K562 (cell line): Measurements from ENCODE around the gene PRDX2. TPM values are rescaled to one million over a fixed set of nuclear protein-coding genes. Genes with fewer than 3 reads are reported as not detected.
A peak's percentile ranks its signal among the peaks of the same experiment; 100 is the strongest.

ENCODE experiments used
- BMI1 ChIP-seq: fragments of 150-350 bp; IDR thresholded peaks from 2 replicates; pipeline ENCODE4 v1.6.1; 2014; ENCODE audit warnings: low read length
- CTBP1 ChIP-seq: fragments of 450-650 bp; IDR thresholded peaks from 2 replicates; pipeline ENCODE4 v1.6.1; 2016; ENCODE audit warnings: borderline replicate concordance
- DMBX1 ChIP-seq: fragments of 250-450 bp; sonication (Bioruptor Pico); IDR thresholded peaks from 2 replicates; pipeline ENCODE4 v1.8.0; 2022; ENCODE audit warnings: inconsistent platforms, mild to moderate bottlenecking, moderate library complexity, borderline replicate concordance
- ETV6 ChIP-seq, 3 experiments: fragments of 150-350 bp in 1 of 3; sonication (generic) in 1 of 3; formaldehyde crosslinking in 1 of 3; IDR thresholded peaks; 2 replicates each; pipeline versions ENCODE4 v1.6.1 to v1.8.0; 2014 to 2022; ENCODE audit warnings: borderline replicate concordance in 2 of 3, low read depth in 2 of 3, antibody characterized with exemption in 1 of 3, low read length in 1 of 3, mild to moderate bottlenecking in 1 of 3, missing genetic modification reagents in 1 of 3
- FOXP1 ChIP-seq: sonication (generic); formaldehyde crosslinking; IDR thresholded peaks from 2 replicates; pipeline ENCODE4 v1.8.0; 2022; ENCODE audit warnings: mild to moderate bottlenecking, missing genetic modification reagents
- ILF3 ChIP-seq: fragments of 450-650 bp; IDR thresholded peaks from 2 replicates; pipeline ENCODE4 v1.6.1; 2018; ENCODE audit warnings: antibody characterized with exemption, mild to moderate bottlenecking, moderate library complexity, borderline replicate concordance
- IRF2 ChIP-seq: sonication (generic); formaldehyde crosslinking; IDR thresholded peaks from 2 replicates; pipeline ENCODE4 v1.8.1; 2022; ENCODE audit warnings: mild to moderate bottlenecking, missing genetic modification reagents
- KDM2B ChIP-seq: fragments of 250-450 bp; sonication (Bioruptor Pico); IDR thresholded peaks from 2 replicates; pipeline ENCODE4 v1.8.0; 2021; ENCODE audit warnings: mild to moderate bottlenecking, moderate library complexity
- MYBL2 ChIP-seq, 2 experiments: fragments of 450-650 bp in 1 of 2; sonication (generic) in 1 of 2; formaldehyde crosslinking in 1 of 2; IDR thresholded peaks; 2 replicates each; pipeline versions ENCODE4 v1.6.1 to v1.8.1; 2017 to 2022; ENCODE audit warnings: borderline replicate concordance in 1 of 2, inconsistent platforms in 1 of 2, low read depth in 1 of 2, mild to moderate bottlenecking in 1 of 2, missing genetic modification reagents in 1 of 2, moderate library complexity in 1 of 2
- NEUROD1 ChIP-seq: fragments of 150-350 bp; IDR thresholded peaks from 2 replicates; pipeline ENCODE4 v1.6.1; 2014; ENCODE audit warnings: borderline replicate concordance, low read length, low read depth; ENCODE audit not compliant: partially characterized antibody
- NFE2 ChIP-seq: IDR thresholded peaks from 2 replicates; pipeline ENCODE4 v1.6.1; 2014; ENCODE audit warnings: antibody characterized with exemption, low read depth
- SREBF2 ChIP-seq: sonication (generic); formaldehyde crosslinking; IDR thresholded peaks from 2 replicates; pipeline ENCODE4 v1.4.0; 2020; ENCODE audit warnings: mild to moderate bottlenecking, missing genetic modification reagents
- TSC22D4 ChIP-seq: fragments of 450-650 bp; IDR thresholded peaks from 2 replicates; pipeline ENCODE4 v1.6.1; 2016; ENCODE audit warnings: missing genetic modification characterization, missing biosample characterization, control low read depth
- ZBTB7A ChIP-seq: IDR thresholded peaks from 2 replicates; pipeline ENCODE4 v1.6.1; 2011; ENCODE audit warnings: low read depth, mild to moderate bottlenecking, low read length, moderate library complexity, borderline replicate concordance; ENCODE audit not compliant: control insufficient read depth
- ZFX ChIP-seq: sonication (generic); formaldehyde crosslinking; IDR thresholded peaks from 2 replicates; pipeline ENCODE4 v1.8.0; 2022; ENCODE audit warnings: mild to moderate bottlenecking, missing genetic modification reagents, moderate library complexity
- ZNF263 ChIP-seq: sonication (generic); formaldehyde crosslinking; IDR thresholded peaks from 2 replicates; pipeline ENCODE4 v1.8.0; 2022; ENCODE audit warnings: mild to moderate bottlenecking, missing genetic modification reagents, borderline replicate concordance
- ZNF347 ChIP-seq: fragments of 450-650 bp; formaldehyde crosslinking; IDR thresholded peaks from 2 replicates; pipeline ENCODE4 v1.4.0; 2020; ENCODE audit warnings: low read depth, mild to moderate bottlenecking, moderate library complexity
- polyA plus RNA-seq, 8 experiments: library from polyadenylated mRNA; depleted of rRNA in 4 of 8; stranded (reverse) in 5 of 8; unstranded in 3 of 8; fragments of >200 nt; fragmentation: Nextera tagmentation in 2 of 8; fragmentation: Illumina TruSeq in 1 of 8; extraction: Ambion mirVana in 2 of 8; extraction: Trizol in 1 of 8; gene quantifications; 2 replicates each; pipeline versions ENCODE4 v1.2.1 to v1.2.3, GENCODE V29; 2011 to 2014; ENCODE audit warnings: inconsistent platforms in 1 of 8, missing spikeins in 1 of 8
- total RNA-seq, 7 experiments: library from RNA; depleted of rRNA in 6 of 7; stranded (reverse); fragments of >200 nt in 6 of 7; fragmentation: Illumina TruSeq in 2 of 7; extraction: Trizol in 2 of 7; gene quantifications; 2 replicates each; pipeline versions ENCODE4 v1.2.1 to v1.2.3, GENCODE V29; 2011 to 2021; ENCODE audit warnings: low replicate concordance in 1 of 7
- TF ChIP-seq, protein P1 (sequence below), 2 experiments: IDR thresholded peaks; 2 replicates each; pipeline ENCODE4 v1.6.1; 2011; ENCODE audit warnings: borderline replicate concordance in 1 of 2, control low read depth in 1 of 2, low read depth in 1 of 2, low read length in 1 of 2, mild to moderate bottlenecking in 1 of 2, mixed read lengths in 1 of 2, moderate library complexity in 1 of 2; ENCODE audit not compliant: insufficient read depth in 1 of 2, insufficient read length in 1 of 2, poor library complexity in 1 of 2, severe bottlenecking in 1 of 2; ENCODE audit errors: extremely low read depth in 1 of 2
- TF ChIP-seq, protein P2 (sequence below): fragments of 450-650 bp; IDR thresholded peaks from 2 replicates; pipeline ENCODE4 v1.6.1; 2018; ENCODE audit not compliant: partially characterized antibody
- TF ChIP-seq, protein P3 (sequence below): fragments of 450-650 bp; conservative IDR thresholded peaks from 2 replicates; pipeline ENCODE4 v1.6.1; 2016; ENCODE audit warnings: missing genetic modification characterization, low read depth, mild to moderate bottlenecking, missing compliant biosample characterization, moderate library complexity

The PRDX2 gene
- total and polyA plus RNA-seq, 9 of the 15 experiments (the other 6 are each of a cell fraction or from before 2014, with no cell fraction given): 206 to 1,183 (median 415) TPM

DNA sequence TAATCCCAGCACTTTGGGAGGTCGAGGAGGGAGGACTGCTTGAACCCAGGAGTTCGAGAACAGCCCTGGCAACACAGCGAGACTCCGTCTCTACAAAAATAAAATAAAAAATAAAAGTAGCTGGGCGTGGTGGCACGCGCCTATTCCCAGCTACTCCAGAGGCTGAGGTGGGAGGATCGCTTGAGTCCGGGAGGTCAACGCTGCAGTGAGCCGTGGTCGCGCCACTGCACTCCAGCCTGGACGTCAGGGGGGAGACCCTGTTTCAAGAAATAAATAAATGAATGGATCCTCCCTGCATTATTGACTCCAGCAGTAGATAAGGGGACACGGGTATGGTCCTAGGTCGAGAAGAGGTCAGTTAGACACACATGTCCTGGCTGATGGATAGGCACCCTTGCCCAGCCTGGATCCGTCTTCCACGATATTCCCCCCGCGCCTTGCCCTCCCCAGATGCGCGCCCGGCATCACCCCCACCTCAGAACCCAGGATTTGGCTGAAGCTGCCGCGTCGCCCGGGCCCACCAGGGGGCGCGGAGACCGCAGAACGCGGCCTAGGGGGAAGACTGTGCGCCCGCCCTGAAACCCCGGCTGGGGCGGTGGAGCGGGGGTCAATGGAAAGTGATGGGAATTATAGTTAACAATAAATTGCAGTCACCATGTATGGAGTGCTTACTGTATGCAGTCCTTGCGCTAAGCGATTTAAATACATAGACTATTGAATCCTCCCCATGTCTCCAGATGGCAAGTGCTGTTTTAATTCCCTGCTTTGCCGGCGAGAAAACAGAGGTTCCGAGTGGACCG is 24.2 kb downstream of the PRDX2 start (continued):
- TF ChIP-seq, protein P1, sequence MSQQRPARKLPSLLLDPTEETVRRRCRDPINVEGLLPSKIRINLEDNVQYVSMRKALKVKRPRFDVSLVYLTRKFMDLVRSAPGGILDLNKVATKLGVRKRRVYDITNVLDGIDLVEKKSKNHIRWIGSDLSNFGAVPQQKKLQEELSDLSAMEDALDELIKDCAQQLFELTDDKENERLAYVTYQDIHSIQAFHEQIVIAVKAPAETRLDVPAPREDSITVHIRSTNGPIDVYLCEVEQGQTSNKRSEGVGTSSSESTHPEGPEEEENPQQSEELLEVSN (IDR thresholded peaks at IDR 0.05; ENCODE audit: borderline replicate concordance in 1 of 2, extremely low read depth in 1 of 2, insufficient read depth in 1 of 2, insufficient read length in 1 of 2, low read depth in 1 of 2, low read length in 1 of 2, poor library complexity in 1 of 2, severe bottlenecking in 1 of 2): peak in 1 of 2 experiments; percentile 42
- TF ChIP-seq ILF3 (no peak), KDM2B (CRISPR knock-in tag) (no peak), SREBF2 (CRISPR knock-in tag) (no peak), TSC22D4 (no peak), MYBL2 (IDR thresholded peaks at IDR 0.05; ENCODE audit: low read depth) (no peak), MYBL2 (CRISPR knock-in tag; IDR thresholded peaks at IDR 0.05; ENCODE audit: borderline replicate concordance) (no peak), ZNF263 (CRISPR knock-in tag) (no peak), CTBP1 (peak; percentile 59; the same call in 1 of the 2 replicates), ZNF347 (CRISPR knock-in tag) (no peak), DMBX1 (CRISPR knock-in tag) (0 out of 2 replicates have a peak, but pooled peaks have one; percentile 45), ZFX (peak; percentile 89), ZBTB7A (peak; percentile 85), ETV6 (IDR thresholded peaks at IDR 0.05; ENCODE audit: borderline replicate concordance in 1 of 2, low read depth in 2 of 2, low read length in 1 of 2) (no peak), ETV6 (CRISPR knock-in tag; IDR thresholded peaks at IDR 0.05; ENCODE audit: borderline replicate concordance) (no peak), FOXP1 (CRISPR knock-in tag) (no peak), IRF2 (no peak), NFE2 (no peak), BMI1 (no peak), NEUROD1 (no peak)
- TF ChIP-seq, protein P2, sequence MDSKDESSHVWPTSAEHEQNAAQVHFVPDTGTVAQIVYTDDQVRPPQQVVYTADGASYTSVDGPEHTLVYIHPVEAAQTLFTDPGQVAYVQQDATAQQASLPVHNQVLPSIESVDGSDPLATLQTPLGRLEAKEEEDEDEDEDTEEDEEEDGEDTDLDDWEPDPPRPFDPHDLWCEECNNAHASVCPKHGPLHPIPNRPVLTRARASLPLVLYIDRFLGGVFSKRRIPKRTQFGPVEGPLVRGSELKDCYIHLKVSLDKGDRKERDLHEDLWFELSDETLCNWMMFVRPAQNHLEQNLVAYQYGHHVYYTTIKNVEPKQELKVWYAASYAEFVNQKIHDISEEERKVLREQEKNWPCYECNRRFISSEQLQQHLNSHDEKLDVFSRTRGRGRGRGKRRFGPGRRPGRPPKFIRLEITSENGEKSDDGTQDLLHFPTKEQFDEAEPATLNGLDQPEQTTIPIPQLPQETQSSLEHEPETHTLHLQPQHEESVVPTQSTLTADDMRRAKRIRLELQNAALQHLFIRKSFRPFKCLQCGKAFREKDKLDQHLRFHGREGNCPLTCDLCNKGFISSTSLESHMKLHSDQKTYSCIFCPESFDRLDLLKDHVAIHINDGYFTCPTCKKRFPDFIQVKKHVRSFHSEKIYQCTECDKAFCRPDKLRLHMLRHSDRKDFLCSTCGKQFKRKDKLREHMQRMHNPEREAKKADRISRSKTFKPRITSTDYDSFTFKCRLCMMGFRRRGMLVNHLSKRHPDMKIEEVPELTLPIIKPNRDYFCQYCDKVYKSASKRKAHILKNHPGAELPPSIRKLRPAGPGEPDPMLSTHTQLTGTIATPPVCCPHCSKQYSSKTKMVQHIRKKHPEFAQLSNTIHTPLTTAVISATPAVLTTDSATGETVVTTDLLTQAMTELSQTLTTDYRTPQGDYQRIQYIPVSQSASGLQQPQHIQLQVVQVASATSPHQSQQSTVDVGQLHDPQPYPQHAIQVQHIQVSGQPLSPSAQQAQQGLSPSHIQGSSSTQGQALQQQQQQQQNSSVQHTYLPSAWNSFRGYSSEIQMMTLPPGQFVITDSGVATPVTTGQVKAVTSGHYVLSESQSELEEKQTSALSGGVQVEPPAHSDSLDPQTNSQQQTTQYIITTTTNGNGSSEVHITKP: peak; percentile 80
- TF ChIP-seq, protein P3, sequence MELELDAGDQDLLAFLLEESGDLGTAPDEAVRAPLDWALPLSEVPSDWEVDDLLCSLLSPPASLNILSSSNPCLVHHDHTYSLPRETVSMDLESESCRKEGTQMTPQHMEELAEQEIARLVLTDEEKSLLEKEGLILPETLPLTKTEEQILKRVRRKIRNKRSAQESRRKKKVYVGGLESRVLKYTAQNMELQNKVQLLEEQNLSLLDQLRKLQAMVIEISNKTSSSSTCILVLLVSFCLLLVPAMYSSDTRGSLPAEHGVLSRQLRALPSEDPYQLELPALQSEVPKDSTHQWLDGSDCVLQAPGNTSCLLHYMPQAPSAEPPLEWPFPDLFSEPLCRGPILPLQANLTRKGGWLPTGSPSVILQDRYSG (tag): no peak
